Loucy (cell line): ENCODE measurements around the gene POP4.

ENCODE experiments used
- H2AFZ ChIP-seq: fragments of 200-600 bp; sonication (generic); 2 replicates; pipeline ENCODE4 v1.6.0; 2016; ENCODE audit warnings: antibody characterized with exemption, mild to moderate bottlenecking, low read length, moderate library complexity
- H3F3A ChIP-seq: fragments of 200-600 bp; 2 replicates; pipeline ENCODE4 v1.6.0; 2016; ENCODE audit warnings: antibody characterized with exemption, low read depth, mild to moderate bottlenecking
- H3K27me3 ChIP-seq: fragments of 200-600 bp; sonication (generic); 2 replicates; pipeline ENCODE4 v1.6.1; 2014; ENCODE audit warnings: low read length, mild to moderate bottlenecking; ENCODE audit not compliant: insufficient read depth, poor library complexity, severe bottlenecking
- H3K36me3 ChIP-seq: fragments of 200-600 bp; sonication (generic); 2 replicates; pipeline ENCODE4 v1.6.1; 2016; ENCODE audit warnings: low read length; ENCODE audit not compliant: insufficient read depth
- H3K4me1 ChIP-seq: fragments of 200-600 bp; sonication (generic); 2 replicates; pipeline ENCODE4 v1.5.1; 2014; ENCODE audit warnings: low read length, mild to moderate bottlenecking; ENCODE audit not compliant: insufficient read depth, poor library complexity, severe bottlenecking
- H3K4me2 ChIP-seq: fragments of 200-600 bp; sonication (generic); 2 replicates; pipeline ENCODE4 v1.6.0; 2014; ENCODE audit warnings: antibody characterized with exemption, low read length, low read depth, mild to moderate bottlenecking; ENCODE audit not compliant: poor library complexity, severe bottlenecking
- H3K4me3 ChIP-seq: fragments of 200-600 bp; sonication (generic); 2 replicates; pipeline ENCODE4 v1.5.1; 2014; ENCODE audit warnings: low read length, mild to moderate bottlenecking, mixed read lengths; ENCODE audit not compliant: poor library complexity, severe bottlenecking
- H3K79me2 ChIP-seq: fragments of 200-600 bp; sonication (generic); 2 replicates; pipeline ENCODE4 v1.6.1; 2014; ENCODE audit warnings: low read length; ENCODE audit not compliant: insufficient read depth
- H3K9ac ChIP-seq: fragments of 200-600 bp; sonication (generic); 2 replicates; pipeline ENCODE4 v1.6.0; 2014; ENCODE audit warnings: mild to moderate bottlenecking, low read depth, low read length, moderate library complexity; ENCODE audit not compliant: poor library complexity, severe bottlenecking
- H3K9me2 ChIP-seq: fragments of 200-600 bp; sonication (generic); replicated peaks from 2 replicates; pipeline ENCODE4 v1.6.1; 2016; ENCODE audit warnings: low read depth, low read length, mixed read lengths
- H3K9me3 ChIP-seq: fragments of 200-600 bp; sonication (generic); 2 replicates; pipeline ENCODE4 v1.6.1; 2014; ENCODE audit warnings: mild to moderate bottlenecking, antibody characterized with exemption, low read length, low read depth; ENCODE audit not compliant: insufficient read depth
- H4K20me1 ChIP-seq: fragments of 200-600 bp; sonication (generic); 2 replicates; pipeline ENCODE4 v1.6.0; 2014; ENCODE audit warnings: antibody characterized with exemption, low read length, mild to moderate bottlenecking; ENCODE audit not compliant: insufficient read depth, poor library complexity, severe bottlenecking
- CTCF ChIP-seq: fragments of 200-600 bp; sonication (generic); conservative IDR thresholded peaks from 2 replicates; pipeline ENCODE4 v1.5.1; 2014; ENCODE audit warnings: mild to moderate bottlenecking, antibody characterized with exemption, low read length
- EZH2phosphoT487 ChIP-seq: fragments of 200-600 bp; IDR thresholded peaks from 2 replicates; pipeline ENCODE4 v1.6.1; 2018; ENCODE audit warnings: antibody characterized with exemption, mild to moderate bottlenecking, moderate library complexity, borderline replicate concordance

POP4 gene

GRCh38 chr19:29581398-29581797 lies 24.7 kb upstream of the POP4 start:
- Histone ChIP-seq H3K4me3 (no peak overlapping the region), H3K4me1 (no peaks in the 10 kb centered on the region), H3K9me2 (no peaks in the 10 kb centered on the region), H3F3A (no peaks in the 10 kb centered on the region), H2AFZ (no peak overlapping the region), H3K79me2 (no peaks in the 10 kb centered on the region), H3K9ac (no peak overlapping the region), H3K4me2 (no peak overlapping the region), H4K20me1 (no peaks in the 10 kb centered on the region), H3K9me3 (0 out of 2 replicates have a peak, but pooled peaks cover 4% of the 10 kb centered on the region), H3K36me3 (no peaks in the 10 kb centered on the region), H3K27me3 (no peaks in the 10 kb centered on the region)
- TF ChIP-seq EZH2phosphoT487 (no peak), CTCF (no peak)

- no peaks in the 10 kb centered on the region for H3K9me2 ChIP-seq
- no peak overlapping the region for H2AFZ ChIP-seq
- no peaks in the 10 kb centered on the region for H3F3A ChIP-seq
- H3K9me3 ChIP-seq: 0 out of 2 replicates have a peak, but pooled peaks cover 4% of the 10 kb centered on the region
- H3K9ac ChIP-seq: no peak overlapping the region
- no peak for TF ChIP-seq CTCF
- TF ChIP-seq EZH2phosphoT487: no peak
- H3K4me3 ChIP-seq: no peak overlapping the region
- H3K4me2 ChIP-seq: no peak overlapping the region
- peaks cover 6% of the 10 kb centered on the region for H3K4me1 ChIP-seq
- no peaks in the 10 kb centered on the region for H3K79me2 ChIP-seq
- H4K20me1 ChIP-seq: no peaks in the 10 kb centered on the region
- no peaks in the 10 kb centered on the region for H3K36me3 ChIP-seq
- no peaks in the 10 kb centered on the region for H3K27me3 ChIP-seq
Measured at GRCh38 chr19:29583196-29583999, 22.7 kb upstream of the POP4 start.

GRCh38 chr19:29586401-29586800 lies 19.7 kb upstream of the POP4 start:
- 0 out of 2 replicates have a peak, but pooled peaks cover 4% of the 10 kb centered on the region for H3K9me3 ChIP-seq
- H3K27me3 ChIP-seq: no peaks in the 10 kb centered on the region
- H3K9me2 ChIP-seq: no peaks in the 10 kb centered on the region
- H4K20me1 ChIP-seq: no peaks in the 10 kb centered on the region
- H3K4me2 ChIP-seq: no peak overlapping the region
- no peak for TF ChIP-seq CTCF
- no peak for TF ChIP-seq EZH2phosphoT487
- no peak overlapping the region for H2AFZ ChIP-seq
- H3F3A ChIP-seq: no peaks in the 10 kb centered on the region
- H3K79me2 ChIP-seq: no peaks in the 10 kb centered on the region
- H3K4me1 ChIP-seq: peaks cover 6% of the 10 kb centered on the region
- no peak overlapping the region for H3K9ac ChIP-seq
- H3K4me3 ChIP-seq: no peak overlapping the region
- no peaks in the 10 kb centered on the region for H3K36me3 ChIP-seq
